HCT116 (cell line): Measurements from ENCODE around the gene ATAT1. TPM values are rescaled to one million over a fixed set of nuclear protein-coding genes. Genes with fewer than 3 reads are reported as not detected.

ENCODE experiments used
- ATAC-seq: fragments of 200-7000 bp; cut with Tn5 transposase; 2 replicates; pipeline ENCODE4 v1.9.1; 2020; ENCODE audit warnings: mild to moderate bottlenecking, moderate library complexity
- BruUV-seq: library from RNA; stranded (reverse); fragments of 400-500 nt; replicated peaks from 2 replicates; lab custom pipeline; 2021; lab: Mats Ljungman, UMichigan
- CTCF ChIA-PET: fragments of 300-600 bp; sonication (Branson Sonifier 250); formaldehyde crosslinking; loops from one replicate; lab custom pipeline; 2021; ENCODE audit warnings: antibody characterized with exemption; lab: Charles Lee
- POLR2A ChIA-PET: fragments of 300-600, 350-600 bp; sonication (Branson Sonifier 250); formaldehyde crosslinking; loops from one replicate; lab custom pipeline; 2021; ENCODE audit warnings: antibody characterized with exemption; lab: Charles Lee
- RAD21 ChIA-PET, 2 experiments: fragments of 300-600 bp; sonication (Branson Sonifier 250); formaldehyde crosslinking; loops; one replicate each; lab custom pipeline; 2023; ENCODE audit warnings: low total read pairs in 2 of 2; ENCODE audit not compliant: uncharacterized antibody in 2 of 2, unreplicated experiment in 2 of 2, low non-redundant PET in 1 of 2; lab: Charles Lee
- DNase-seq: peaks from one replicate; pipeline ENCODE4 v3.0.0-alpha.2; 2010; ENCODE audit warnings: low read depth, low spot score
- H2AFZ ChIP-seq: fragments of 200-600 bp; shearing (Covaris generic), sonication (generic); 2 replicates; pipeline ENCODE4 v1.6.1; 2017; ENCODE audit warnings: low read depth, mixed run types, mixed read lengths, antibody characterized with exemption, low read length; ENCODE audit not compliant: poor library complexity, severe bottlenecking
- H3K27ac ChIP-seq: 2 replicates; pipeline ENCODE4 v1.5.1; 2012; ENCODE audit warnings: low read depth, low read length
- H3K27me3 ChIP-seq: fragments of 200-600 bp; sonication (generic); 2 replicates; pipeline ENCODE4 v1.6.1; 2016; ENCODE audit warnings: mixed run types, low read length, mixed read lengths; ENCODE audit not compliant: insufficient read depth
- H3K36me3 ChIP-seq, 2 experiments: fragments of 200-500 bp in 1 of 2; fragments of 200-600 bp in 1 of 2; sonication (Bioruptor generic) in 1 of 2; sonication (generic) in 1 of 2; 2 replicates each; pipeline versions ENCODE4 v1.5.1 to v1.6.1; 2014 to 2016; ENCODE audit warnings: low read length in 2 of 2, inconsistent platforms in 1 of 2, mixed read lengths in 1 of 2, mixed run types in 1 of 2; ENCODE audit not compliant: insufficient read depth in 2 of 2, control insufficient read depth in 1 of 2
- H3K4me1 ChIP-seq, 2 experiments: fragments of 200-600 bp in 1 of 2; sonication (generic) in 1 of 2; 2 replicates each; pipeline versions ENCODE4 v1.5.1 to v1.6.1; 2012 to 2017; ENCODE audit warnings: low read length in 2 of 2, inconsistent platforms in 1 of 2, mild to moderate bottlenecking in 1 of 2, mixed read lengths in 1 of 2, mixed run types in 1 of 2, moderate library complexity in 1 of 2; ENCODE audit not compliant: insufficient read depth in 2 of 2, control insufficient read depth in 1 of 2
- H3K4me2 ChIP-seq: fragments of 200-600 bp; sonication (generic); 2 replicates; pipeline ENCODE4 v1.6.1; 2017; ENCODE audit warnings: mixed run types, low read length, mixed read lengths
- H3K4me3 ChIP-seq, 2 experiments: fragments of 200-600 bp in 1 of 2; sonication (generic) in 1 of 2; replicated peaks in 1 of 2; 2 replicates each; pipeline ENCODE4 v1.5.1; 2011 to 2016; ENCODE audit warnings: low read length in 2 of 2, control low read depth in 1 of 2, low read depth in 1 of 2, mild to moderate bottlenecking in 1 of 2, mixed read lengths in 1 of 2, mixed run types in 1 of 2
- H3K79me2 ChIP-seq: fragments of 200-600 bp; sonication (generic); 2 replicates; pipeline ENCODE4 v1.6.1; 2017; ENCODE audit warnings: mild to moderate bottlenecking, mixed run types, low read length, moderate library complexity, mixed read lengths; ENCODE audit not compliant: insufficient read depth
- H3K9ac ChIP-seq: fragments of 200-600 bp; sonication (generic); 2 replicates; pipeline ENCODE4 v1.6.1; 2016; ENCODE audit warnings: low read length, mixed read lengths
- H3K9me2 ChIP-seq: fragments of 200-600 bp; sonication (generic), shearing (Covaris generic); 2 replicates; pipeline ENCODE4 v1.6.1; 2017; ENCODE audit warnings: mixed run types, mild to moderate bottlenecking, moderate library complexity; ENCODE audit not compliant: insufficient read depth
- H3K9me3 ChIP-seq, 2 experiments: fragments of 200-500 bp in 1 of 2; fragments of 200-600 bp in 1 of 2; sonication (Bioruptor generic) in 1 of 2; sonication (generic) in 1 of 2; 2 replicates each; pipeline ENCODE4 v1.6.1; 2014 to 2017; ENCODE audit warnings: low read length in 2 of 2, mixed read lengths in 2 of 2, inconsistent platforms in 1 of 2, low read depth in 1 of 2, mild to moderate bottlenecking in 1 of 2, mixed run types in 1 of 2, moderate library complexity in 1 of 2; ENCODE audit not compliant: control insufficient read depth in 1 of 2, insufficient read depth in 1 of 2
- H4K20me1 ChIP-seq: fragments of 200-600 bp; sonication (generic), shearing (Covaris generic); 2 replicates; pipeline ENCODE4 v1.6.1; 2017; ENCODE audit warnings: mixed run types, mild to moderate bottlenecking, moderate library complexity; ENCODE audit not compliant: insufficient read depth
- CBX3 ChIP-seq: IDR thresholded peaks from 2 replicates; pipeline ENCODE4 v1.6.1; 2012; ENCODE audit warnings: low read depth
- CEBPB ChIP-seq: IDR thresholded peaks from 2 replicates; pipeline ENCODE4 v1.6.1; 2012; ENCODE audit warnings: low read depth
- EGR1 ChIP-seq: IDR thresholded peaks from 2 replicates; pipeline ENCODE4 v1.6.1; 2012; ENCODE audit warnings: low read depth
- EZH2 ChIP-seq: fragments of 200-600 bp; sonication (generic); IDR thresholded peaks from 2 replicates; pipeline ENCODE4 v1.6.1; 2017; ENCODE audit warnings: antibody characterized with exemption, mixed run types
- EZH2phosphoT487 ChIP-seq: fragments of 200-600 bp; IDR thresholded peaks from 2 replicates; pipeline ENCODE4 v1.6.1; 2018; ENCODE audit warnings: antibody characterized with exemption, borderline replicate concordance
- FOSL1 ChIP-seq: IDR thresholded peaks from 2 replicates; pipeline ENCODE4 v1.6.1; 2012; ENCODE audit warnings: low read depth
- JUND ChIP-seq: IDR thresholded peaks from 2 replicates; pipeline ENCODE4 v1.6.1; 2012
- POLR2A ChIP-seq: IDR thresholded peaks from 2 replicates; pipeline ENCODE4 v1.7.0; 2011; ENCODE audit warnings: borderline replicate concordance; ENCODE audit not compliant: insufficient read depth, insufficient read length; ENCODE audit errors: extremely low read depth
- POLR2AphosphoS5 ChIP-seq: IDR thresholded peaks from 2 replicates; pipeline ENCODE4 v1.6.1; 2011; ENCODE audit warnings: mild to moderate bottlenecking, low read depth, low read length, moderate library complexity
- SIN3A ChIP-seq: IDR thresholded peaks from 2 replicates; pipeline ENCODE4 v1.6.1; 2012; ENCODE audit warnings: low read depth
- SP1 ChIP-seq: IDR thresholded peaks from 2 replicates; pipeline ENCODE4 v1.6.1; 2012; ENCODE audit warnings: low read depth
- TCF7L2 ChIP-seq: IDR thresholded peaks from 2 replicates; pipeline ENCODE4 v1.7.0; 2011; ENCODE audit warnings: borderline replicate concordance, inconsistent platforms; ENCODE audit not compliant: insufficient read depth, insufficient read length; ENCODE audit errors: extremely low read depth
- ZFX ChIP-seq: fragments of 450-650 bp; IDR thresholded peaks from 2 replicates; pipeline ENCODE4 v1.6.1; 2017
- ZNF274 ChIP-seq: fragments of 200-500 bp; sonication (Bioruptor generic); IDR thresholded peaks from 2 replicates; pipeline ENCODE4 v1.6.1; 2014; ENCODE audit warnings: mild to moderate bottlenecking, low read depth, low read length, inconsistent platforms
- intact Hi-C: fragments of 100-400 bp; cut with micrococcal nuclease; formaldehyde crosslinking; loops from 2 replicates; pipeline ENCODE4 v1.10.0; 2022
- total RNA-seq: library from RNA; stranded (reverse); gene quantifications from one replicate; pipeline ENCODE4 v1.2.1, GENCODE V29; 2021; ENCODE audit not compliant: unreplicated experiment
- TF ChIP-seq, protein P1 (sequence below): IDR thresholded peaks from 2 replicates; pipeline ENCODE4 v1.6.1; 2012

The ATAT1 gene
- total RNA-seq, 1 experiment from 2014 or later, result 19.8 TPM

DNA sequence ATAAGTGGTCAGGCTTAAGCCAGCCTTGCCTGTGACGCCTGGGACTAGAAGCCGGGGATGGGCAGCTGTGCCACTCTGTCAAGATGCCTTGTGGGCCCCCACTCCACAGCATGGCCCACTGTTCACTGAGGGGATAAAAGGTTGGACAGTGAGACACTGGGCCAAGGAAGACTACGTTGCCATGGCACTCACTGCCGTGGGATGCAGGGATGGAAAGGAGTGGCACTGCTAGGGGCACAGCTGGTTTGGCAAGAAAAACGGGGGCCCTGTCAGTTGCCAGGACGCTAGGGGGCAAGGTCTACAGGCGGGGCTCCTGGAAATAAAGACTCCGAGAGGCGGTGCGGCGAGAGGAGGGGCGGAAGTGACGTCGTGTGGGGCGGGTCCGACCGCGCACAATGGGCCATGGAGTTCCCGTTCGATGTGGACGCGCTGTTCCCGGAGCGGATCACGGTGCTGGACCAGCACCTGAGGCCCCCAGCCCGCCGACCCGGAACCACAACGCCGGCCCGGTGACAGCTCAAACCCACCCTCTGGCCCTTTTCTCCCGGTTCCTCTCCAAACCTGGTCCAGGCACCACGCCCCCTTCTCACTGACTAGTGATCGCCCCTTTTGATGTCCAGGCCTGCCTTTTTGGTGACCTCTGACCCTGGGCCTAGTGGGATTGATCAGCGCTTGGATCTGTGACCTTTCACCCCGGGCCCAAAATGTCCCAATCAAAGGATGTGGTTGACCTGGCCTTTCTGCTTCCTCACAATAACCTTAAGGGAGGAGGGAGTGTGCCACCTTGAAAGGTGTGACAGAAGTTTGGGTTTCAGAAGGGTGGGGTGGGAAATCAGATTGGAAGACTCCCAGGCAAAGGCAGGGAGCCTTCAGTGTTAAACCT, at the start of gene ATAT1 (continued):
- TF ChIP-seq POLR2AphosphoS5 (peak; percentile 96), SIN3A (no peak), CEBPB (no peak), JUND (no peak), EZH2 (no peak)
- TF ChIP-seq, protein P1, sequence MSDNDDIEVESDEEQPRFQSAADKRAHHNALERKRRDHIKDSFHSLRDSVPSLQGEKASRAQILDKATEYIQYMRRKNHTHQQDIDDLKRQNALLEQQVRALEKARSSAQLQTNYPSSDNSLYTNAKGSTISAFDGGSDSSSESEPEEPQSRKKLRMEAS, result no peak

DNA sequence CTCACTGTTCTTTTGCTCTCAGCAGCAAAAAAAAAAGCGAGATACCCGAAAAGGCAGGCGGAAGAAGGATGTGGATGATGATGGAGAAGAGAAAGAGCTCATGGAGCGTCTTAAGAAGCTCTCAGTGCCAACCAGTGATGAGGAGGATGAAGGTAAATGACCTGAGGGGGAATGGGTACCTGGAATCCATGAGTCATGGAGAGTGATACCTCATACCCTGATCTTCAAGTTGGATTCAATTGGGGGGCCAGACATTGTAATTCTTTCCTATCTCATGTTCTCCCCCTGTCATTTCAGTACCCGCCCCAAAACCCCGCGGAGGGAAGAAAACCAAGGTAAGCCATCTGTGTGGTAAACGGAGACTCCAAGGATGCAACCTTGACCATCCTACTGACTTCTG, 48.6 kb upstream of the ATAT1 start:
- Histone ChIP-seq H3K4me3 (no peak overlapping the region), H3K9me3 (no peaks in the 10 kb centered on the region), H3K9ac (no peak overlapping the region), H2AFZ (no peak overlapping the region), H3K27ac (no peak overlapping the region), H3K9me2 (no peaks in the 10 kb centered on the region), H3K4me2 (no peak overlapping the region), H4K20me1 (peaks cover 5% of the 10 kb centered on the region; the same call in 1 of the 2 replicates), H3K79me2 (peaks cover 58% of the 10 kb centered on the region), H3K4me1 (peaks cover 0 to 7% of the 10 kb centered on the region in 2 experiments; a peak in 1 of 4 replicates), H3K27me3 (no peaks in the 10 kb centered on the region), H3K36me3 (peaks cover 50 to 62% of the 10 kb centered on the region in 2 experiments)
- ChIA-PET POLR2A (no interaction called here), CTCF (no interaction called here), RAD21 (no interaction called here)
- no TSS peak for BruUV-seq
- intact Hi-C loops, result no loop called here
- DNase-seq, result no peak
- ATAC-seq, result no peak
- TF ChIP-seq POLR2A (no peak), TCF7L2 (no peak), POLR2AphosphoS5 (no peak), CEBPB (no peak), SP1 (no peak), CBX3 (no peak), JUND (no peak), EGR1 (no peak), EZH2phosphoT487 (no peak), ZNF274 (no peak), ZFX (no peak), FOSL1 (no peak)
- TF ChIP-seq, protein P1, result no peak
